HepG2 (cell line): ENCODE data around the gene ALOX12. TPM values are rescaled to one million over a fixed set of nuclear protein-coding genes. Genes with fewer than 3 reads are reported as not detected.

Experiments used
- BCL6 ChIP-seq: IDR thresholded peaks from 2 replicates; pipeline ENCODE4 v1.6.1; 2016; ENCODE audit warnings: missing genetic modification reagents, missing compliant biosample characterization
- CREB1 ChIP-seq, 2 experiments: fragments of 450-650 bp in 1 of 2; IDR thresholded peaks; 2 replicates each; pipeline ENCODE4 v1.6.1; 2016 to 2017; ENCODE audit warnings: control low read depth in 1 of 2, mild to moderate bottlenecking in 1 of 2, missing compliant biosample characterization in 1 of 2, missing genetic modification characterization in 1 of 2
- EP300 ChIP-seq, 3 experiments: sonication (generic) in 1 of 3; formaldehyde crosslinking in 1 of 3; IDR thresholded peaks; 2 replicates each; pipeline versions ENCODE4 v1.5.1 to v1.6.1; 2011 to 2020; ENCODE audit warnings: low read depth in 2 of 3, low read length in 2 of 3, borderline replicate concordance in 1 of 3, improper control_type of control experiment in 1 of 3, mild to moderate bottlenecking in 1 of 3, missing genetic modification reagents in 1 of 3, moderate library complexity in 1 of 3
- KMT2B ChIP-seq: IDR thresholded peaks from 2 replicates; pipeline ENCODE4 v1.6.1; 2016; ENCODE audit warnings: missing genetic modification reagents, missing compliant biosample characterization
- NPAS2 ChIP-seq: sonication (generic); formaldehyde crosslinking; IDR thresholded peaks from 2 replicates; pipeline ENCODE4 v1.8.0; 2022; ENCODE audit warnings: mild to moderate bottlenecking, missing genetic modification reagents, borderline replicate concordance
- RFX3 ChIP-seq: IDR thresholded peaks from 2 replicates; pipeline ENCODE4 v1.6.1; 2016; ENCODE audit warnings: missing biosample characterization, missing genetic modification reagents
- ZNF138 ChIP-seq: sonication (generic); formaldehyde crosslinking; IDR thresholded peaks from 2 replicates; pipeline ENCODE4 v1.5.0; 2020; ENCODE audit warnings: mild to moderate bottlenecking, low read depth, missing genetic modification reagents
- ZNF317 ChIP-seq: sonication (generic); formaldehyde crosslinking; IDR thresholded peaks from 2 replicates; pipeline ENCODE4 v1.5.0; 2020; ENCODE audit warnings: mild to moderate bottlenecking, missing genetic modification reagents
- polyA plus RNA-seq, 8 experiments: library from polyadenylated mRNA; depleted of rRNA in 3 of 8; stranded (reverse) in 7 of 8; unstranded in 1 of 8; fragments of >200 nt; fragmentation: Illumina TruSeq in 4 of 8; extraction: Trizol in 4 of 8; gene quantifications; 2 replicates each; pipeline versions ENCODE4 v1.2.1 to v1.2.3, GENCODE V29; 2011 to 2016; ENCODE audit warnings: low read depth in 4 of 8, missing spikeins in 1 of 8, mixed read lengths in 1 of 8; ENCODE audit not compliant: insufficient read depth in 1 of 8
- total RNA-seq, 5 experiments: library from RNA; depleted of rRNA; stranded (reverse); fragments of >200 nt; fragmentation: Illumina TruSeq; extraction: Trizol; gene quantifications; 2 replicates each; pipeline ENCODE4 v1.2.3, GENCODE V29; 2016; ENCODE audit warnings: low read depth in 1 of 5
- TF ChIP-seq, protein P1 (sequence below), 2 experiments: sonication (generic) in 1 of 2; formaldehyde crosslinking in 1 of 2; IDR thresholded peaks; 2 replicates each; pipeline versions ENCODE4 v1.4.0 to v1.6.1; 2016 to 2020; ENCODE audit warnings: borderline replicate concordance in 1 of 2, low read depth in 1 of 2, mild to moderate bottlenecking in 1 of 2, missing genetic modification reagents in 1 of 2
- TF ChIP-seq, protein P2 (sequence below): sonication (generic); formaldehyde crosslinking; IDR thresholded peaks from 2 replicates; pipeline ENCODE4 v1.4.0; 2020; ENCODE audit warnings: low read depth, missing genetic modification reagents
- TF ChIP-seq, protein P3 (sequence below): sonication (generic); formaldehyde crosslinking; IDR thresholded peaks from 2 replicates; pipeline ENCODE4 v1.4.0; 2020; ENCODE audit warnings: missing genetic modification reagents
- TF ChIP-seq, protein P4 (sequence below): sonication (generic); formaldehyde crosslinking; IDR thresholded peaks from 2 replicates; pipeline ENCODE4 v1.4.0; 2020; ENCODE audit warnings: low read depth, mild to moderate bottlenecking, missing genetic modification reagents
- TF ChIP-seq, protein P5 (sequence below): sonication (generic); formaldehyde crosslinking; conservative IDR thresholded peaks from 2 replicates; pipeline ENCODE4 v1.4.0; 2020; ENCODE audit warnings: missing genetic modification reagents

Gene ALOX12
- total and polyA plus RNA-seq, 2 of the 13 experiments (the other 11 are each of a cell fraction or from before 2014, with no cell fraction given): not detected

DNA sequence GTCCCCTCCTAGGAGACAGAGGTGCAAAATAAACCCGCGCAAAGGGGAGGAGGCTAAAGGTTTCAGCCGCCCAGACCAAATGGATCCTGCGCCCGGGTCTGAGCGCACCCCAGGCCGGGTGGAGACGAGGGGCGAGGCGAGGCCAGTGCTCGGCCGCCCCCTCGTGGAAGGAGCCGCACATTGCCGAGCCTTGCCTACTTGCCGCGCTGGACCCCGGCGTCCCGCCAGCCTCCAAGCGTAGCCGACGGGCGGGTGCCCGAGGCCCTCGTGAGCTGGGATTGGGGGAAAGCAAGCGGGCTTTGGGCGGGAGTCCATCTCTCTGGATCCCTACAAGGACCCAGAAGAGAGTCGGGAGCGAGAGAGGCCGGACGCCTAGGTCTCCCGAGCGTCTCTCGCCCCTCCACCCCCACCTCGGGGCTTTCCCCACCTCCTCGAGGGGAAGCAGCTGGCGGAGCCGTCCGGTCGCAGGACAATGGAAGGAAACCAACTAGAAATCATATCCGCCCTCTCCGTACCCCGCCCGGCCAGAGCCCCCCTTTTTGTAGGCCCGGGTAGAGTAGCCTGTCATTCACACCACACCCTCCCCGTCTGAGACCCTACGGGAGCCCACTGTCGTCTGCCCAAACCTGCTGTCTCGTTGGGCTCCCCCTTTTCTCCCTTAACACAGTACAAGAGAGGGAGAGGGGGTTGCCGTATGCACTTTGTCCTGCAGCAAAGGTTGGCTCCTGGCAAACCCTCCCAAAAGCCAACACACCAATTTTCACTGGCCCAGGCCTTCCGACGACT, 26.3 kb downstream of the ALOX12 start (continued):
- TF ChIP-seq, protein P1, sequence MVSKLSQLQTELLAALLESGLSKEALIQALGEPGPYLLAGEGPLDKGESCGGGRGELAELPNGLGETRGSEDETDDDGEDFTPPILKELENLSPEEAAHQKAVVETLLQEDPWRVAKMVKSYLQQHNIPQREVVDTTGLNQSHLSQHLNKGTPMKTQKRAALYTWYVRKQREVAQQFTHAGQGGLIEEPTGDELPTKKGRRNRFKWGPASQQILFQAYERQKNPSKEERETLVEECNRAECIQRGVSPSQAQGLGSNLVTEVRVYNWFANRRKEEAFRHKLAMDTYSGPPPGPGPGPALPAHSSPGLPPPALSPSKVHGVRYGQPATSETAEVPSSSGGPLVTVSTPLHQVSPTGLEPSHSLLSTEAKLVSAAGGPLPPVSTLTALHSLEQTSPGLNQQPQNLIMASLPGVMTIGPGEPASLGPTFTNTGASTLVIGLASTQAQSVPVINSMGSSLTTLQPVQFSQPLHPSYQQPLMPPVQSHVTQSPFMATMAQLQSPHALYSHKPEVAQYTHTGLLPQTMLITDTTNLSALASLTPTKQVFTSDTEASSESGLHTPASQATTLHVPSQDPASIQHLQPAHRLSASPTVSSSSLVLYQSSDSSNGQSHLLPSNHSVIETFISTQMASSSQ (IDR thresholded peaks at IDR 0.05; ENCODE audit: low read depth): no peak
- TF ChIP-seq, protein P1 (CRISPR knock-in tag; IDR thresholded peaks at IDR 0.05; ENCODE audit: borderline replicate concordance): peak; percentile 25; the same call in 1 of the 2 replicates
- TF ChIP-seq KMT2B (CRISPR knock-in tag) (peak; percentile 63; the same call in 1 of the 2 replicates), RFX3 (CRISPR knock-in tag) (no peak), CREB1 (IDR thresholded peaks at IDR 0.05) (no peak), CREB1 (CRISPR knock-in tag; IDR thresholded peaks at IDR 0.05) (no peak), BCL6 (CRISPR knock-in tag) (peak; percentile 44; the same call in 1 of the 2 replicates), ZNF138 (CRISPR knock-in tag) (no peak), NPAS2 (no peak), ZNF317 (CRISPR knock-in tag) (0 out of 2 replicates have a peak, but pooled peaks have one; percentile 20), EP300 (IDR thresholded peaks at IDR 0.05; ENCODE audit: low read depth in 2 of 2, low read length in 2 of 2) (no peak), EP300 (CRISPR knock-in tag; IDR thresholded peaks at IDR 0.05; ENCODE audit: borderline replicate concordance) (0 out of 2 replicates have a peak, but pooled peaks have one; percentile 23)
- TF ChIP-seq, protein P2, sequence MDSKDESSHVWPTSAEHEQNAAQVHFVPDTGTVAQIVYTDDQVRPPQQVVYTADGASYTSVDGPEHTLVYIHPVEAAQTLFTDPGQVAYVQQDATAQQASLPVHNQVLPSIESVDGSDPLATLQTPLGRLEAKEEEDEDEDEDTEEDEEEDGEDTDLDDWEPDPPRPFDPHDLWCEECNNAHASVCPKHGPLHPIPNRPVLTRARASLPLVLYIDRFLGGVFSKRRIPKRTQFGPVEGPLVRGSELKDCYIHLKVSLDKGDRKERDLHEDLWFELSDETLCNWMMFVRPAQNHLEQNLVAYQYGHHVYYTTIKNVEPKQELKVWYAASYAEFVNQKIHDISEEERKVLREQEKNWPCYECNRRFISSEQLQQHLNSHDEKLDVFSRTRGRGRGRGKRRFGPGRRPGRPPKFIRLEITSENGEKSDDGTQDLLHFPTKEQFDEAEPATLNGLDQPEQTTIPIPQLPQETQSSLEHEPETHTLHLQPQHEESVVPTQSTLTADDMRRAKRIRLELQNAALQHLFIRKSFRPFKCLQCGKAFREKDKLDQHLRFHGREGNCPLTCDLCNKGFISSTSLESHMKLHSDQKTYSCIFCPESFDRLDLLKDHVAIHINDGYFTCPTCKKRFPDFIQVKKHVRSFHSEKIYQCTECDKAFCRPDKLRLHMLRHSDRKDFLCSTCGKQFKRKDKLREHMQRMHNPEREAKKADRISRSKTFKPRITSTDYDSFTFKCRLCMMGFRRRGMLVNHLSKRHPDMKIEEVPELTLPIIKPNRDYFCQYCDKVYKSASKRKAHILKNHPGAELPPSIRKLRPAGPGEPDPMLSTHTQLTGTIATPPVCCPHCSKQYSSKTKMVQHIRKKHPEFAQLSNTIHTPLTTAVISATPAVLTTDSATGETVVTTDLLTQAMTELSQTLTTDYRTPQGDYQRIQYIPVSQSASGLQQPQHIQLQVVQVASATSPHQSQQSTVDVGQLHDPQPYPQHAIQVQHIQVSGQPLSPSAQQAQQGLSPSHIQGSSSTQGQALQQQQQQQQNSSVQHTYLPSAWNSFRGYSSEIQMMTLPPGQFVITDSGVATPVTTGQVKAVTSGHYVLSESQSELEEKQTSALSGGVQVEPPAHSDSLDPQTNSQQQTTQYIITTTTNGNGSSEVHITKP (CRISPR knock-in tag): peak; percentile 30; the same call in 1 of the 2 replicates
- TF ChIP-seq, protein P3, sequence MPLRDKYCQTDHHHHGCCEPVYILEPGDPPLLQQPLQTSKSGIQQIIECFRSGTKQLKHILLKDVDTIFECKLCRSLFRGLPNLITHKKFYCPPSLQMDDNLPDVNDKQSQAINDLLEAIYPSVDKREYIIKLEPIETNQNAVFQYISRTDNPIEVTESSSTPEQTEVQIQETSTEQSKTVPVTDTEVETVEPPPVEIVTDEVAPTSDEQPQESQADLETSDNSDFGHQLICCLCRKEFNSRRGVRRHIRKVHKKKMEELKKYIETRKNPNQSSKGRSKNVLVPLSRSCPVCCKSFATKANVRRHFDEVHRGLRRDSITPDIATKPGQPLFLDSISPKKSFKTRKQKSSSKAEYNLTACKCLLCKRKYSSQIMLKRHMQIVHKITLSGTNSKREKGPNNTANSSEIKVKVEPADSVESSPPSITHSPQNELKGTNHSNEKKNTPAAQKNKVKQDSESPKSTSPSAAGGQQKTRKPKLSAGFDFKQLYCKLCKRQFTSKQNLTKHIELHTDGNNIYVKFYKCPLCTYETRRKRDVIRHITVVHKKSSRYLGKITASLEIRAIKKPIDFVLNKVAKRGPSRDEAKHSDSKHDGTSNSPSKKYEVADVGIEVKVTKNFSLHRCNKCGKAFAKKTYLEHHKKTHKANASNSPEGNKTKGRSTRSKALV: peak; percentile 84; the same call in 1 of the 2 replicates
- TF ChIP-seq, protein P4, sequence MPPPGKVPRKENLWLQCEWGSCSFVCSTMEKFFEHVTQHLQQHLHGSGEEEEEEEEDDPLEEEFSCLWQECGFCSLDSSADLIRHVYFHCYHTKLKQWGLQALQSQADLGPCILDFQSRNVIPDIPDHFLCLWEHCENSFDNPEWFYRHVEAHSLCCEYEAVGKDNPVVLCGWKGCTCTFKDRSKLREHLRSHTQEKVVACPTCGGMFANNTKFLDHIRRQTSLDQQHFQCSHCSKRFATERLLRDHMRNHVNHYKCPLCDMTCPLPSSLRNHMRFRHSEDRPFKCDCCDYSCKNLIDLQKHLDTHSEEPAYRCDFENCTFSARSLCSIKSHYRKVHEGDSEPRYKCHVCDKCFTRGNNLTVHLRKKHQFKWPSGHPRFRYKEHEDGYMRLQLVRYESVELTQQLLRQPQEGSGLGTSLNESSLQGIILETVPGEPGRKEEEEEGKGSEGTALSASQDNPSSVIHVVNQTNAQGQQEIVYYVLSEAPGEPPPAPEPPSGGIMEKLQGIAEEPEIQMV: no peak
- TF ChIP-seq, protein P5, sequence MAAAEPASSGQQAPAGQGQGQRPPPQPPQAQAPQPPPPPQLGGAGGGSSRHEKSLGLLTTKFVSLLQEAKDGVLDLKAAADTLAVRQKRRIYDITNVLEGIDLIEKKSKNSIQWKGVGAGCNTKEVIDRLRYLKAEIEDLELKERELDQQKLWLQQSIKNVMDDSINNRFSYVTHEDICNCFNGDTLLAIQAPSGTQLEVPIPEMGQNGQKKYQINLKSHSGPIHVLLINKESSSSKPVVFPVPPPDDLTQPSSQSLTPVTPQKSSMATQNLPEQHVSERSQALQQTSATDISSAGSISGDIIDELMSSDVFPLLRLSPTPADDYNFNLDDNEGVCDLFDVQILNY (CRISPR knock-in tag): peak; percentile 58; the same call in 1 of the 2 replicates
